OCI-LY1 (cell line): ENCODE data around the gene TBC1D22B.

Experiments used
- CTCF ChIP-seq: fragments of 200-600 bp; sonication (generic), shearing (Covaris generic); IDR thresholded peaks from 2 replicates; pipeline ENCODE4 v1.5.1; 2017; ENCODE audit warnings: mild to moderate bottlenecking, antibody characterized with exemption, low read length, moderate library complexity, mixed read lengths
- EZH2 ChIP-seq: fragments of 200-600 bp; sonication (generic), shearing (Covaris generic); IDR thresholded peaks from 2 replicates; pipeline ENCODE4 v1.8.0; 2017; ENCODE audit warnings: borderline replicate concordance, mixed run types, mild to moderate bottlenecking, antibody characterized with exemption, low read length, moderate library complexity, mixed read lengths

GRCh38 chr6:37308069-37308815, 50.7 kb downstream of the TBC1D22B start:
- no peak for TF ChIP-seq CTCF
- no peak for TF ChIP-seq EZH2
